ENCODE data around the gene INSRR.

The INSRR gene

GRCh38 chr1:156894711-156895454 lies 36.0 kb upstream of the INSRR start:
- in situ Hi-C loops (cut with HindIII; ENCODE audit: low sequenced_read_pairs), result no loop called here
- no peak for DNase-seq (ENCODE audit: low read depth)
- no peak for TF ChIP-seq CTCF (IDR thresholded peaks at IDR 0.05; ENCODE audit: low read depth, low read length, missing control alignments)
- H3K4me3 ChIP-seq (ENCODE audit: low read depth, low read length), result peak overlapping the region; percentile 50

GRCh38 chr1:156894001-156894400 lies 35.1 kb upstream of the INSRR start:
- no peak for TF ChIP-seq CTCF (IDR thresholded peaks at IDR 0.05; ENCODE audit: low read depth, low read length, missing control alignments)
- in situ Hi-C loops (cut with HindIII; ENCODE audit: low sequenced_read_pairs), result no loop called here
- peak overlapping the region; percentile 50 for H3K4me3 ChIP-seq (ENCODE audit: low read depth, low read length)
- DNase-seq (ENCODE audit: low read depth), result no peak

GRCh38 chr1:156893048-156893953 lies 34.4 kb upstream of the INSRR start, which contains the start of gene PEAR1:
Gene PEAR1 (plus strand): TSS chr1:156893718. CDS start chr1:156903927, 10,209 bp downstream.
- in situ Hi-C loops (cut with HindIII; ENCODE audit: low sequenced_read_pairs), result no loop called here
- DNase-seq (ENCODE audit: low read depth), result no peak
- TF ChIP-seq CTCF (IDR thresholded peaks at IDR 0.05; ENCODE audit: low read depth, low read length, missing control alignments), result peak; percentile 16
- peak within 1 kb of the TSS; percentile 50 for H3K4me3 ChIP-seq (ENCODE audit: low read depth, low read length)

- DNase-seq (ENCODE audit: low read depth), result peak; percentile 70
- TF ChIP-seq CTCF (IDR thresholded peaks at IDR 0.05; ENCODE audit: low read depth, low read length, missing control alignments), result peak; percentile 95
- in situ Hi-C loops (cut with HindIII; ENCODE audit: low sequenced_read_pairs), result no loop called here
- peak overlapping the region; percentile 24 for H3K4me3 ChIP-seq (ENCODE audit: low read depth, low read length)
Observed at GRCh38 chr1:156892190-156893047, 33.5 kb upstream of the INSRR start.

- H3K4me3 ChIP-seq (ENCODE audit: low read depth, low read length), result no peak overlapping the region
- peak; percentile 78 for TF ChIP-seq CTCF (IDR thresholded peaks at IDR 0.05; ENCODE audit: low read depth, low read length, missing control alignments)
- DNase-seq (ENCODE audit: low read depth), result peak; percentile 68
- in situ Hi-C loops (cut with HindIII; ENCODE audit: low sequenced_read_pairs), result loop anchor here (5.0 kb wide), 1 partner anchor 57 kb away; no protein-coding TSS in a partner anchor
Observed at GRCh38 chr1:156889802-156890580, 31.1 kb upstream of the INSRR start.
